ENCODE measurements around the gene SFXN5.

The SFXN5 gene

DNA sequence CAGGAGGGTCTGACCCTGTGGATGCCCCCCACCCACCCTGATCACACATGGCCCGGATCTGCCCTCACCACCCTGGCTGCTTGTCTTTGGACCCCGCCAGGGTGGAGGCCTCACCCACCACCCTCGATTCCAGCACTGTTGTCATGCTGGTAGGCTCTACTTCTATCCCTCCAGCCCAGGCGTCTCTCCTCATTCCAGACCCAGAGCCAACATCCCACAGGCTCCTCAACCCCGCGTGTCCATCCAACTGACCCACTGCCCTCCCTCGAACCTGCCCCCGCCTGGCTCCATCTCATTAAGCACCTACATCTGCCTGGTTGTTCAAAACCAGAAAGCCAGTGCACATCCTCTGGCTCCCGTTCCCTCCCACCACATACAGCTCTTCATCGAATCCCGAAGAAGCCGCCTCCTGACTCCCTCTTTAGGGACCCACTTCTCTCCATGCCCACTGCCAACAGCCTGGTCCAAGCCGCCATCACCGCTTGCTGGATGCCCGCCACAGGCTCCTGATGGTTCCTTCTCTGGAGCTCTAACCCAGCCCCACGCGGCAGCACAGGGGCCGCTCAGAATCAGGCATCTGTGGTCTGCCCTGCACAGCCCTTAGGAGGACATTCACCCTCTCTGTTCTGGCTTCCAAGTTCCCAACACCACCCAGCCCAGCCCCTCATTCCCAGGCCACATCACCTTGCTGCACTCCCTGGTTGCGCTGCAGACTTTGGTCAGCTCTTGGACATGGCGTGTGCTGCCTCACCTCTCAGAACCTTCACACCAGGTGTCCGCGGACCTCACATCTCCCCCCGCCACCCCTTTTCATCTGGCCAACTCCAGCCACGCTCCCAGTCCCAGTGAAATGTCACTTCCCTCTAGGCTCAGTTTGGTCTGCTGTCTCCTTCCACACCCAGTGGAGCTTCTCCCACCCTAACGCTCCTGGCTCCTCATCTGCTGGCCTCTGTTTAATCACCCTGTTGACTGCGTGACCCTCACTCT, 111.2 kb downstream of the SFXN5 start:
- Histone ChIP-seq H3K36me3 (ENCODE audit: low read depth) (no peaks in the 10 kb centered on the region), H3K4me3 (ENCODE audit: severe bottlenecking) (no peak overlapping the region), H3K27ac (ENCODE audit: poor library complexity, severe bottlenecking) (no peak overlapping the region), H3K4me1 (ENCODE audit: insufficient read depth, poor library complexity, severe bottlenecking) (no peaks in the 10 kb centered on the region), H3K9me3 (ENCODE audit: severe bottlenecking) (no peaks in the 10 kb centered on the region), H3K27me3 (ENCODE audit: insufficient read depth, poor library complexity, severe bottlenecking) (no peaks in the 10 kb centered on the region)
- ATAC-seq (ENCODE audit: low read depth) (no peak), DNase-seq (ENCODE audit: low spot score) (no peak)
- TF ChIP-seq, protein P1, sequence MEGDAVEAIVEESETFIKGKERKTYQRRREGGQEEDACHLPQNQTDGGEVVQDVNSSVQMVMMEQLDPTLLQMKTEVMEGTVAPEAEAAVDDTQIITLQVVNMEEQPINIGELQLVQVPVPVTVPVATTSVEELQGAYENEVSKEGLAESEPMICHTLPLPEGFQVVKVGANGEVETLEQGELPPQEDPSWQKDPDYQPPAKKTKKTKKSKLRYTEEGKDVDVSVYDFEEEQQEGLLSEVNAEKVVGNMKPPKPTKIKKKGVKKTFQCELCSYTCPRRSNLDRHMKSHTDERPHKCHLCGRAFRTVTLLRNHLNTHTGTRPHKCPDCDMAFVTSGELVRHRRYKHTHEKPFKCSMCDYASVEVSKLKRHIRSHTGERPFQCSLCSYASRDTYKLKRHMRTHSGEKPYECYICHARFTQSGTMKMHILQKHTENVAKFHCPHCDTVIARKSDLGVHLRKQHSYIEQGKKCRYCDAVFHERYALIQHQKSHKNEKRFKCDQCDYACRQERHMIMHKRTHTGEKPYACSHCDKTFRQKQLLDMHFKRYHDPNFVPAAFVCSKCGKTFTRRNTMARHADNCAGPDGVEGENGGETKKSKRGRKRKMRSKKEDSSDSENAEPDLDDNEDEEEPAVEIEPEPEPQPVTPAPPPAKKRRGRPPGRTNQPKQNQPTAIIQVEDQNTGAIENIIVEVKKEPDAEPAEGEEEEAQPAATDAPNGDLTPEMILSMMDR (IDR thresholded peaks at IDR 0.05; ENCODE audit: poor library complexity, severe bottlenecking): no peak

DNA sequence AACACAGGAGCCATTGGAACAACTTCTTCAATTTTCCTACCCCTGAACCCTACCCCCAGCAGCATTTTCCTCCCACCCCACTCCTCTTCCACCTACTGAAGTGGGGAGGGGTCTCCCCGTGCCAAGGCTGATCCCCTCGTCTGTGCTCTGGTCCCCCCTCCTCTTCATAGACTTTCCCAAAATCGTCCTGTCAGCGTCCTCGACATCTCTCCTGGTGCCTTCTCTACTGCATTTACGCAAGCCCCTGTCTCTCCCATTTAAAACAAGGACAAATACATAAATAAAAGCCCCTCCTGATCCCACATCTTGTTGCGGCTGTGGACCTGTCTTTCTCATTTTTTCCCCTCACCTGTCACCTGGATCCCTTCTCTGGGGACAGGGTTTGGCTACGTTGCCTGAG, 112.0 kb downstream of the SFXN5 start:
- no peaks in the 10 kb centered on the region for H3K9me3 ChIP-seq (ENCODE audit: severe bottlenecking)
- H3K4me3 ChIP-seq (ENCODE audit: severe bottlenecking): no peak overlapping the region
- no peaks in the 10 kb centered on the region for H3K36me3 ChIP-seq (ENCODE audit: low read depth)
- ATAC-seq (ENCODE audit: low read depth) (no peak), DNase-seq (ENCODE audit: low spot score) (no peak)
- no peaks in the 10 kb centered on the region for H3K27me3 ChIP-seq (ENCODE audit: insufficient read depth, poor library complexity, severe bottlenecking)
- TF ChIP-seq, protein P1 (IDR thresholded peaks at IDR 0.05; ENCODE audit: poor library complexity, severe bottlenecking): no peak
- H3K4me1 ChIP-seq (ENCODE audit: insufficient read depth, poor library complexity, severe bottlenecking): no peaks in the 10 kb centered on the region
- no peak overlapping the region for H3K27ac ChIP-seq (ENCODE audit: poor library complexity, severe bottlenecking)

DNA sequence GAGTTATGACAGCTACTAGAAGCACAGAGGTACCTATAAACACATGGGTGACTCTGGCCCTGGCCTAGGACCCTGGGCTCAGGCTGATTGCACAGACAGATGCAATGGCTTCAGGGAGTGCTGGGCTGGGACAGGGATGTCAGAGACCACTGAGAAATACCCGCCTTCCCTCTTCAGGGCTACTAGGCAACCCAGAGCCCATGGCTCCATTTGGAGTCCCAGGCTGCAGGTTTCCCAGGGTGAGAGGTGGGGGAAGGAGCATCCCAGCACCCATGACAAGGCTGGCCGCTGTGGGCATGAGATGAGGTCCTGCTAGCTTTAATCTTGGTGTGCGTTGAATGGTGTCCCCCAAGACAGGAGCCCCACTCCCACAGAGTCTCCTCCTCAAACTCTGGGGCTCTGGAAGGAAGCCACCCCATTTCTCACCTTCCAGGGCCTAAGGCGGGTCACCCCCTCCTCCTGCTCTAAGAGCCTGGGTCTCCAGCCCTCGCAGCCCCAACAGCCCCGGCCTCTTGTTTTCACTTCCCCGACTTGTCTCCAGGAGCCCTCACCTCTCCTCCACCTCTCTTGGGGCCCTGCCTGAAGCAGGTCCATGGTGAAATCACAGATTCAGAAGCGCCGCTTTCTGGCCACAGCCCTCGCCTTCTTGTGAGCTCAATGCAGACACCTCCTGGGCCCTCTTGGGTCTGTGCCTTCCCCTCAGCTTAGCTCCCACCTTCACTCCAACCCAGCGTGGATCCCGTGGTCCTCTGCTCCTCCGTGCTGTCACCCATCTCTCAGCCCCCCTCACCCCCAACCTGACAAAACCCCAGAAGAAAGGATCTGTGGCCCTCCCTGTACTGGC, 112.7 kb downstream of the SFXN5 start:
- Histone ChIP-seq H3K4me1 (ENCODE audit: insufficient read depth, poor library complexity, severe bottlenecking) (no peaks in the 10 kb centered on the region), H3K27me3 (ENCODE audit: insufficient read depth, poor library complexity, severe bottlenecking) (no peaks in the 10 kb centered on the region), H3K9me3 (ENCODE audit: severe bottlenecking) (no peaks in the 10 kb centered on the region), H3K4me3 (ENCODE audit: severe bottlenecking) (no peak overlapping the region), H3K27ac (ENCODE audit: poor library complexity, severe bottlenecking) (no peak overlapping the region), H3K36me3 (ENCODE audit: low read depth) (no peaks in the 10 kb centered on the region)
- no peak for ATAC-seq (ENCODE audit: low read depth)
- TF ChIP-seq, protein P1 (IDR thresholded peaks at IDR 0.05; ENCODE audit: poor library complexity, severe bottlenecking): no peak
- no peak for DNase-seq (ENCODE audit: low spot score)

DNA sequence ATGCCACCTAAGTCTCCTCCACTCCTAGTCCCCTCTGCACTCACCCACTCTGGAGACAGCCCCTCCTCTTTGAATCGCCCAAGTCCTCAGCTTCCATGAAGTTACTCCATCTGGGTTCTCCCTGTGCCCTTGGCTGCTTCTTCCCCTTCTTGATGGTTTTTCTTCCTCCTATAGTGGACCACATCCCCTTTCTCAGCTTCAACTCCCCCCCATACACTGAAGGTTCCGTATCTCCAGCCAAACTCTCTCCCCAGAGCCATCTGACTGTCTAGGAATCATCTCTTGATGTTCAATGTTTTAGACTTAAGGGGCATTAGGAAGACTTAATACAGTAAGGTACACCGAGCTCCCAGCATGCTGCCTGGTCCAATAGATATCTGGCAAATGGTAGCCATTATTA, 114.6 kb downstream of the SFXN5 start:
- no peak overlapping the region for H3K4me3 ChIP-seq (ENCODE audit: severe bottlenecking)
- TF ChIP-seq, protein P1 (IDR thresholded peaks at IDR 0.05; ENCODE audit: poor library complexity, severe bottlenecking): no peak
- H3K4me1 ChIP-seq (ENCODE audit: insufficient read depth, poor library complexity, severe bottlenecking): no peaks in the 10 kb centered on the region
- H3K36me3 ChIP-seq (ENCODE audit: low read depth): no peaks in the 10 kb centered on the region
- no peak for DNase-seq (ENCODE audit: low spot score)
- H3K9me3 ChIP-seq (ENCODE audit: severe bottlenecking): no peaks in the 10 kb centered on the region
- no peak overlapping the region for H3K27ac ChIP-seq (ENCODE audit: poor library complexity, severe bottlenecking)
- no peak for ATAC-seq (ENCODE audit: low read depth)
- H3K27me3 ChIP-seq (ENCODE audit: insufficient read depth, poor library complexity, severe bottlenecking): no peaks in the 10 kb centered on the region
